Inflammatory macrophage (primary cell): ENCODE data around the gene FAM227A.
"Not testable (repeated sequence)": the region's sequence is repeated elsewhere in the genome, so short reads cannot be mapped to it uniquely, and the experiment has no call there.

Experiments
- DNase-seq, 2 donors: peaks; one replicate each; pipeline ENCODE4 v3.0.0-alpha.2; 2020 to 2022

The FAM227A gene

GRCh38 chr22:38657045-38657909, 1.1 kb upstream of the FAM227A start:
- no peak for DNase-seq

GRCh38 chr22:38655519-38656255, 505 bp downstream of the FAM227A start:
- no peak for DNase-seq

GRCh38 chr22:38653741-38654140, 2.5 kb downstream of the FAM227A start:
- no peak for DNase-seq

- no peak for DNase-seq
These were observed 3.3 kb downstream of the FAM227A start for GRCh38 chr22:38652859-38653258.

GRCh38 chr22:38649841-38650522, 6.2 kb downstream of the FAM227A start:
- no peak for DNase-seq

GRCh38 chr22:38645430-38645829, 10.8 kb downstream of the FAM227A start:
- no peak for DNase-seq

GRCh38 chr22:38644245-38644644, 11.9 kb downstream of the FAM227A start:
- not testable (repeated sequence) for DNase-seq

GRCh38 chr22:38641476-38642040, 14.6 kb downstream of the FAM227A start:
- DNase-seq, result no peak

GRCh38 chr22:38638728-38639127, 17.5 kb downstream of the FAM227A start:
- DNase-seq, result no peak

- DNase-seq, result no peak
These were observed 18.0 kb downstream of the FAM227A start for GRCh38 chr22:38638216-38638615.

GRCh38 chr22:38632528-38632927, 23.7 kb downstream of the FAM227A start:
- no peak for DNase-seq

- DNase-seq, result peak in 1 of 2 donors; percentile 24
These were observed 24.5 kb downstream of the FAM227A start for GRCh38 chr22:38631724-38632123.

- DNase-seq, result no peak
These were observed 27.1 kb downstream of the FAM227A start for GRCh38 chr22:38629108-38629507.

- DNase-seq, result no peak
These were observed 27.7 kb downstream of the FAM227A start for GRCh38 chr22:38628444-38628843.

GRCh38 chr22:38623351-38623750, 32.8 kb downstream of the FAM227A start:
- peak; percentile 36 to 61 for DNase-seq

- DNase-seq, result no peak
These were observed 37.5 kb downstream of the FAM227A start for GRCh38 chr22:38618682-38619081.

GRCh38 chr22:38618258-38618657, 37.9 kb downstream of the FAM227A start:
- DNase-seq, result no peak

GRCh38 chr22:38615064-38615405, 41.2 kb downstream of the FAM227A start:
- DNase-seq, result not testable (repeated sequence)

- DNase-seq, result no peak
These were observed 41.7 kb downstream of the FAM227A start for GRCh38 chr22:38614332-38615063.

- DNase-seq, result no peak
These were observed 42.6 kb downstream of the FAM227A start for GRCh38 chr22:38613588-38613987.

GRCh38 chr22:38612217-38613006, 43.8 kb downstream of the FAM227A start:
- DNase-seq, result no peak
